HG03196 (cell line): ENCODE measurements around the gene FAM229A.
"Not testable (repeated sequence)": the region's sequence is repeated elsewhere in the genome, so short reads cannot be mapped to it uniquely, and the experiment has no call there.

Source experiments
- ATAC-seq: cut with Tn5 transposase; IDR thresholded peaks from one replicate; pipeline ENCODE4 v1.9.1; 2021; ENCODE audit not compliant: unreplicated experiment

Gene FAM229A

GRCh38 chr1:32362474-32363313, at the start of gene FAM229A, which contains the start of gene TSSK3:
Gene FAM229A (minus strand): TSS chr1:32362485. CDS start chr1:32362091, 394 bp downstream.
Gene TSSK3 (plus strand): TSS chr1:32362539. CDS start chr1:32362702, 163 bp downstream.
- no peak for ATAC-seq

- ATAC-seq, result no peak
These were observed 49.0 kb upstream of the FAM229A start for GRCh38 chr1:32411261-32411660.

GRCh38 chr1:32406629-32407111, 44.4 kb upstream of the FAM229A start:
- ATAC-seq, result no peak

GRCh38 chr1:32405672-32406467, 43.6 kb upstream of the FAM229A start:
- no peak for ATAC-seq

GRCh38 chr1:32404946-32405345, 42.7 kb upstream of the FAM229A start:
- no peak for ATAC-seq

- ATAC-seq, result no peak
These were observed 38.8 kb upstream of the FAM229A start for GRCh38 chr1:32400876-32401631.

GRCh38 chr1:32399843-32400242, 37.6 kb upstream of the FAM229A start:
- no peak for ATAC-seq

- ATAC-seq, result no peak
These were observed 36.1 kb upstream of the FAM229A start for GRCh38 chr1:32398401-32398800.

GRCh38 chr1:32396524-32396923, 34.2 kb upstream of the FAM229A start:
- ATAC-seq, result not testable (repeated sequence)

GRCh38 chr1:32394890-32395432, 32.7 kb upstream of the FAM229A start:
- no peak for ATAC-seq

- ATAC-seq, result peak; percentile 94
These were observed 32.0 kb upstream of the FAM229A start, which contains the start of gene BSDC1 for GRCh38 chr1:32394141-32394889. Gene BSDC1 (minus strand): TSS chr1:32394441. CDS start chr1:32394414, 27 bp downstream.

- ATAC-seq, result peak; percentile 19
These were observed 31.5 kb upstream of the FAM229A start for GRCh38 chr1:32393832-32394140.

- no peak for ATAC-seq
These were observed 30.9 kb upstream of the FAM229A start for GRCh38 chr1:32393136-32393535.

GRCh38 chr1:32392325-32392724, 30.0 kb upstream of the FAM229A start:
- ATAC-seq, result no peak

- ATAC-seq, result no peak
These were observed 28.9 kb upstream of the FAM229A start for GRCh38 chr1:32390904-32391870.

- no peak for ATAC-seq
These were observed 26.4 kb upstream of the FAM229A start for GRCh38 chr1:32388641-32389040.

- no peak for ATAC-seq
These were observed 24.5 kb upstream of the FAM229A start for GRCh38 chr1:32386676-32387392.

- ATAC-seq, result no peak
These were observed 17.8 kb upstream of the FAM229A start for GRCh38 chr1:32380057-32380456.
